Fibroblast of skin of right biceps (primary cell): ENCODE results near the gene TSPAN14.
A peak's percentile ranks its signal among the peaks of the same experiment; 100 is the strongest.

Experiments used
- DNase-seq: peaks from one replicate; pipeline ENCODE4 v3.0.0-alpha.2; 2013

The TSPAN14 gene

GRCh38 chr10:80457554-80458262 lies 3.6 kb downstream of the TSPAN14 start:
- no peak for DNase-seq

- DNase-seq: no peak
Observed at GRCh38 chr10:80458263-80458625, 4.1 kb downstream of the TSPAN14 start.

DNA sequence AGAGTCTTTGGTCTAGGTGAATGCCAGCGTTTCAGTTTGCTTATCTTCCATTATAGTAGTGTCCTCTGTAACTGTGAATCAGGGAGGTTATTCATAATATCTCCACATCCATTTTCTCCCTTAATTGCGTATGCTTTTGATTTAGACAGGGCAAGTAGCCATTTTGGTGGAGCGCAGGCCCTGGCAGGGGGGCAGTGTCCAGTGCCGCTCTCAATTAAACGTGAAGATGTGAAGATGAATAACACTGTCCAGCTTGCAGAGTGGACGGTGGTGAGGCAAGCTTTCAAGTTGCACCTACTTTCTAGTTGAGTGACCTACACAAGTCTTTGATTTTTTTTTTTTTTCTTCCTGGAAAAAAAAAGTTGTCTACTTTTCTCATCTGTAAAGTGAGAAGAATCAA lies 4.5 kb downstream of the TSPAN14 start:
- no peak for DNase-seq

DNA sequence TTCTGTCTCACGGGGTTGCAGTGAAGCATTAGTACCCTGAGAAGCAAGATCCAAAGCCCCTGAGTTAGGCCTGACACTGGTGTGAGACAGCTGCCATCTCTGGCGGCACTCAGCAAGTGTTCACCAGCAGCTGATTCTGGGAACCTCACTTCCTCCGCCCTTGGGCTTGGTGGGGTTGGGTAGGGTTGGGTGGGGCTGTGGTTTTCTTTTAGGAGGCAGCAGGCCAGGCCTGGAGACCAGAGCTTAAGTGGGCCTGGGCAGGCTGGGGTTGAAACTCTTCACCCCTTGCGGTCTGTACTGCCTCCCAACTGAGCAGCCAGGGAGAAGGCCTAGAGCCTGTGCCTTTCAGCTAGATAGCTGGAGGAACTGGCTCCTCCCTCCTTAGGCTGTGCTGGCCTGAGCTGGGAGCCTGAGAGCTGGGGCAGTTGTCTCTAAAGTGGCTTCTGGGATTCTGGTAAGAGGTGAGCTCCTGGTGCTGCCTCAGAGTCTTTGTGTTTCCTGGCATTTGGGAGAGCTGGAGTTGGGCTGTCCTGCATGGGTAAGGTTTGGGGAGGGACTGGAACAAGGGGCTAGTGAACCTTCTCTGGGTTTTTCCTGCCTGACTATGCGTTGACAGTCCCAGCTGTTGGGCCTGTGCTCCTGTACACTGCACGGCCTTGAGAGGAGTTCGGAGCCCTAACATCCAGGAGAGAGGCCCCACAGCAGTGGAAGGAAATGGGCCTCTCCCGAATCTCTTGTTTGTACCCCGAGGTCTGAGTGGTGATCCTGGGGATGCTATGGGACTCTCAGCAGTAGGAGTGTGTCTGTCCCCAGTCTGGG lies 5.1 kb downstream of the TSPAN14 start:
- DNase-seq: peak; percentile 29

DNA sequence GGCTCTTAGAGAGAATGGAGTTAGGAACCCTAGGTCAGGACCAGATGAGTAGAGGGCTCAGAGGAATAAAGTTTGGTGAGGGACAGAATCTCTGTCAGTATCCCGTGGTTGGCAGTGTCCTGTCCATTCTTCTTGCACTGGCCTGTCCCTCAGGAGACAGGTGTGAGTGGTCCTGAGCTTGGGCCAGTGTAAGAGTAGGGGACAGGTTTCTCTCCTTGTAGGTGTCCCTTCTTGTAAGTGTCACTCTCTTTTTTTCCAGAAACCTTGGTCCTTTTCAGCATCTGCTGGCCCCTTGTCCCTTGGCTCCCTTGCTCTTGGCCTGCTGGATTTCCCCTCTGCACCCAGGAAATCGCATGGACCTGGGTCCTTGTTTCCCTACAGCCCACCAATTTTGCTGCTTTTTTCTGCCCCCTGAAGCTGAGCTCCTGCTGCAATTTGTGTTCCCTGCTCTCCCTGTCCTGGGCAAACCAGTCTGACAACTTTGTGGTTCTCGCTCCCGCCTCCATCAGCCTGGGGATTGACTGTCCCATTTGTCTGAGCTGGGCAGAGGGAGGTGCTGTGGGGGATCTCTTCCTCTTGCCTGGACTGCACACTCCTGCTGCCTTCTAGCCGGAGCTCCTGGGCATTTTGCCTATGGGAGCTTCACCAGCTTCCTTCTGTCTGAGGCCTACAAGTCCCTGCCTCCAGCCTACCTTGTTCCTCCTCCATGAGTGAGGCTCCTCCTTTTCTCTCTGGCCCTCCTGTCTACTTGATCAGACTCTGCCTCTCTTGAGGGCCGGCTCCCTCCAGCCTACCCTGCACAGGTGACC lies 6.5 kb downstream of the TSPAN14 start:
- DNase-seq: peak; percentile 55

GRCh38 chr10:80461208-80462183 lies 7.4 kb downstream of the TSPAN14 start:
- no peak for DNase-seq

GRCh38 chr10:80462299-80462980 lies 8.3 kb downstream of the TSPAN14 start:
- DNase-seq: peak; percentile 64

- peak; percentile 77 for DNase-seq
Observed at GRCh38 chr10:80462981-80463741, 9.1 kb downstream of the TSPAN14 start.

GRCh38 chr10:80463868-80464267 lies 9.8 kb downstream of the TSPAN14 start:
- DNase-seq: no peak

DNA sequence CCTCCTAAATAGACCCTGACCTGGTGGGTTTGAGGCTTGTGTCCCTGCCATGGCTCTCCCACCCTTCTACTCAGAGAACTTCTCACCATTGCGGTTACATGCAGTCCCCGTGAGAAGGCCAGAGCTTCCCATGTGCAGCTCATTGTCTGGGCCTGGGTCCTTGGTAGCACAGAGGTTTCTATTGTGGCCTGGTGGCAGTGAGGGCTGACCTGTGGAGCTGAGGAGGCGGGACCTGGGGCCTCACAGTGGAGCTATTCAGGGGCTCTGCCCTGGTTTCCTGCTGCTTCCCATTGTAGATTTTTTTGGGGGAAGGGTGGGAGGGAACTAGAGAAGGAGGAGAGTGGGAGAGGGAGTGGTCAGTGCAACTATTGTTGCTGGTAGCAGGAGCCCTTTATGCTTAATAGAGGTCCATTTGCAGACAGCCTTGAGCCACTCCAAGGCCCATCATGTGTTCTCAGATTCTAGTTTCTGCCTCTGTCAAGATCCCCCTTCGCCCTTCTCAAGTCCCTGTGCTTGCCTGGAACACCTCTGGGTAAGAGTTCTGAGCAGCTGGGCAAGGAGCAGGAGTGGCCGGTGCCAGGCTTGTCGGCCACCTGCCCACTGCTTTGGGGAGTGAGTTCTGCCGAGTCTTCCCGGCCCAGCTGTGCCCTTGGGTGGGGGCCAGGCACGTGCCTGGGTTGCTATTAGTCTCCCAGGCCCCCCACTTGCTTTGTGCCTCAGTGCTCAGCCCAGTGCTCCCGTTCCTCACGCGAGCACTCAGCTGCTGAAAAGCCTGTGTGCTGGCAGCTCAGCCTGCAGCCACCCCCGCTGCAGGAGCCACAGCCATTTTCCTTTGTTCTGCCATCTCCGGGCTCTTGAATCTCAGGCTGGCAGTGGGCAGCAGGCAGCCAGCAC lies 10.7 kb downstream of the TSPAN14 start:
- no peak for DNase-seq

DNA sequence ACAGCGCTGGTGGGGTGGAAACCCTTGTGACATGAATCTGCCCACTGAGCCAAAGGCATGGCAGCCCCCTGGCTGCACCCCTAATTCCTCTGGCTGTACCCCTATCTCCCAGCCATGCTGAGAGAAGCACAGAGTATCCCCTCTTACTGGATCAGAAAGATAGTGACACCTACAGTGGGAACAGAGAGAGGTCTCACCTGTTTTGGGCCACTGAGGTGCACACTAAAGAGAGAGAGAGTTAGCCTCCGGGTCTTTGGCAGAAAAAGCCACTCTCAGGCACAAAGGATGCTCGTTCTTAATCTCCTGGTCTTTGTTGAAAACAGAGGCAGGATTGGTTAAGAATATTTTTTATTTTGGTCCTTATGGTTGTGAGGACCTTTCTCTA lies 11.3 kb downstream of the TSPAN14 start:
- no peak for DNase-seq

DNA sequence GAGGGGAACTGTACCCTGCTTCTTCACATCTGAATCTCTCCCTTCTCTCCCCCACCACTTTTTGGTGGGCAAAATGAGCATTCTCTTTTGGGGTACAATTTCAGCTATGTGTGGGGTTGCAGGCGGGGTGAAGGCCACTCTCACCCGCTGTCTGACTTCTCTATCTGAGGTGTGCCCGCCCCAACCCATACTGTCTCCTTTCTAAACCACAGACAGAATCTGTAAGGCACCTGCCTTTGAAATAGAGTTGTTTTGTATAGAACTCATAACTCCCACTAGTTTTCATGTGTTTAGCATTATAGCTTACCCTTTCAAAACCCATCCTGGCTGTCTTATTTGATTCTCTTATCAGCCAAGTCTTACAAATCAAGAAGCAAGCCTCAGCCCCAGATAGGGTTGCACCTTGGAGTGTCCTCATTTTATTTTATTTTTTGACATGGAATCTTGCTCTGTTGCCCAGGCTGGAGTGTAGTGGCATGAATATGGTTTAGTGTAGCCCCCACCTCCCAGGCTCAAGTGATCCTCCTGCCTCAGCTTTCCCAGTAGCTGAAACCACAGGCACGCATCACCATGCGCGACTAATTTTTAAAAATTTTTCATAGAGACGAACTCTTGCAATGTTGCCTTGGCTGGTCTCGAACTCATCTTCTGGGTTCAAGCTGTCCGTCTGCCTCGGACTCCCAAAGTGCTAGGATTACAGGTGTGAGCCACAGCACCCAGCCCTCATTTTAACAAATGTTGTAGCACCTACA lies 11.9 kb downstream of the TSPAN14 start:
- DNase-seq: no peak

DNA sequence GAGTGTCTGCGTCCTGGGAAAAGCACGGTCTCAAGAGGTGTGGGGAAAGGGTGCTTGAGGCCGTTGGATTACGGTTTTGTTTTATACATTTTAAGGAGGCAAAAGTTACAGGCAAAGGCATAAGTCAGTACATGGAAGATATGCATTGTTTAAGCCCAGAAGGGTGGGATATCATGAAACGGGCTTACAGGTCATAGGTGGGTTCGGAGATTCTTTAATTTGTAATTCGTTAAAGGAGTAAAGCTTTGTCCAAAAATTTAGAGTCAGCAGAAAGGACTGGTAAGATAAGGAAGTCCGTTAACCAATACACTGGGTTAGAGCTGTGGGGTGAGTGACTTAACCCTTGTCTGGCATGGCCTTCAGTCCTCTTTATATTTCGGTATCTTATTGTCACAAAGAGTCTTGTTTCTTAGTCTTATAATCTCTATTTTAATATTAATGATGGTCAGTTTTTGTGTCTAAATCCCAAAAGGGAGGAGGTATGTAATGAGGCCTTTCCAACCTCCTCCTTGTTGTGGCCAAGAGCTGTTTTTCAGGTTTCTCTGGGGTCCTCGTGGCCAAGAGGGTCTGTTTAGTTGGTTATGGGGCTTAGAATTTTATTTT lies 12.7 kb downstream of the TSPAN14 start:
- DNase-seq: no peak

- DNase-seq: no peak
Observed at GRCh38 chr10:80468002-80468401, 13.9 kb downstream of the TSPAN14 start.

DNA sequence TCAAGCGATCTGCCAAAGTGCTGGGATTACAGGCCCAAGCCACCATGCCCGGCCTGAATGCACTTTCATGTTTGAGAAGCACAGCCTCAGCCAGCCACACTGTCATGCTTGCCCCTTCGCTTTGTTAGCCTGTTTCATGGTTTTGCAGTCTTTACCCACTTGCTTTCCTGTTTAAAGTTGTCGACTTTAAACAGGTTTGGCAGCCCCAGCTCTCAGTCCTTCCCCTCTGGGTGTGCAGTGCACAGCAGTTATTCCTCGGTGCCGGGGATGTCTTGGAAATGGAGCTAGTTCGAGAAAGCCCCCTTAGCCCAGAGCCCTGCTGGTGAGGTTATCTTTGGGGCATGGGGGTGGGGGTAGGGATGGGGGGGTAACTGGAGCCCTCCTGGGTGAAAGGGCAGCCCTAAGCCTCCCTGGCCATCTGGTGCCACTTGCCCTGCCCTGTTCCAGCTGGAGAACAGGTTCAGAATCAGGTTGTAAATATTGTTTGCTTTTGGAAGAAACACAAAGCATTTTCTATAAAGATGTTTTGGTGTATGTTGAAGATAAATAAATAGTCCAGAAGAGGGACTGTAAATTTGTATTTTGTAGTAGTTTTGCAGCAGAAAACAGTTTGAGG lies 14.8 kb downstream of the TSPAN14 start:
- DNase-seq: no peak

GRCh38 chr10:80470266-80470665 lies 16.2 kb downstream of the TSPAN14 start:
- DNase-seq: no peak

GRCh38 chr10:80471001-80471400 lies 16.9 kb downstream of the TSPAN14 start:
- DNase-seq: no peak

GRCh38 chr10:80471715-80472233 lies 17.7 kb downstream of the TSPAN14 start:
- DNase-seq: no peak
